ENCODE measurements around the gene CENPB.

DNA sequence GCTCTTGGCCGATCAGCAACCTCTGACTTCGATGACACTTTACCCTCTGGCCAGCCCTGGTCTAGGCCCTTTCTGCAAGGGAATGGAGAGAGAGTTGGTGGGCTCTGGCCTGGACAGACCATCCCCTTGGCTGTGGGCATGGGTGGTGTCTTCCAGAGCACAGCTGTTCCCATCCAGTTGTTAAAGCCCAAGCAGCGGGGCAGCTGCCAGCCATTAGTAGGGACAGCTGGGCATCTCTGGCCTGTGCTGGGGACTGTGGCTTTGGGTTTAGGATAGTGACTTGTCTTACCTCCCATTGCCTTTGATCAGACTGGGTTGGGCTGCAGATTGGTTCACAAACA lies 12.3 kb upstream of the CENPB start:
- TF ChIP-seq, protein P1, sequence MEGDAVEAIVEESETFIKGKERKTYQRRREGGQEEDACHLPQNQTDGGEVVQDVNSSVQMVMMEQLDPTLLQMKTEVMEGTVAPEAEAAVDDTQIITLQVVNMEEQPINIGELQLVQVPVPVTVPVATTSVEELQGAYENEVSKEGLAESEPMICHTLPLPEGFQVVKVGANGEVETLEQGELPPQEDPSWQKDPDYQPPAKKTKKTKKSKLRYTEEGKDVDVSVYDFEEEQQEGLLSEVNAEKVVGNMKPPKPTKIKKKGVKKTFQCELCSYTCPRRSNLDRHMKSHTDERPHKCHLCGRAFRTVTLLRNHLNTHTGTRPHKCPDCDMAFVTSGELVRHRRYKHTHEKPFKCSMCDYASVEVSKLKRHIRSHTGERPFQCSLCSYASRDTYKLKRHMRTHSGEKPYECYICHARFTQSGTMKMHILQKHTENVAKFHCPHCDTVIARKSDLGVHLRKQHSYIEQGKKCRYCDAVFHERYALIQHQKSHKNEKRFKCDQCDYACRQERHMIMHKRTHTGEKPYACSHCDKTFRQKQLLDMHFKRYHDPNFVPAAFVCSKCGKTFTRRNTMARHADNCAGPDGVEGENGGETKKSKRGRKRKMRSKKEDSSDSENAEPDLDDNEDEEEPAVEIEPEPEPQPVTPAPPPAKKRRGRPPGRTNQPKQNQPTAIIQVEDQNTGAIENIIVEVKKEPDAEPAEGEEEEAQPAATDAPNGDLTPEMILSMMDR (optimal IDR thresholded peaks at IDR 0.05 in 1 of 3, IDR thresholded peaks at IDR 0.05 in 1 of 3, conservative IDR thresholded peaks at IDR 0.05 in 1 of 3; ENCODE audit: extremely low read depth in 1 of 3, insufficient read depth in 2 of 3, low read length in 3 of 3): no peak
- TF ChIP-seq EZH2 (IDR thresholded peaks at IDR 0.05; ENCODE audit: low read length): no peak

Measured in keratinocyte (primary cell).